Activated CD4-positive, alpha-beta T cell treated with anti-CD3 and anti-CD28 coated beads, Interleukin-2, amount 50 U/mL, for 4 hours (primary cell): ENCODE results near the gene NKX3-2.

Source experiments
- DNase-seq, 2 experiments: peaks; one replicate each; pipeline ENCODE4 v3.0.0-alpha.2; 2020

Gene NKX3-2

DNA sequence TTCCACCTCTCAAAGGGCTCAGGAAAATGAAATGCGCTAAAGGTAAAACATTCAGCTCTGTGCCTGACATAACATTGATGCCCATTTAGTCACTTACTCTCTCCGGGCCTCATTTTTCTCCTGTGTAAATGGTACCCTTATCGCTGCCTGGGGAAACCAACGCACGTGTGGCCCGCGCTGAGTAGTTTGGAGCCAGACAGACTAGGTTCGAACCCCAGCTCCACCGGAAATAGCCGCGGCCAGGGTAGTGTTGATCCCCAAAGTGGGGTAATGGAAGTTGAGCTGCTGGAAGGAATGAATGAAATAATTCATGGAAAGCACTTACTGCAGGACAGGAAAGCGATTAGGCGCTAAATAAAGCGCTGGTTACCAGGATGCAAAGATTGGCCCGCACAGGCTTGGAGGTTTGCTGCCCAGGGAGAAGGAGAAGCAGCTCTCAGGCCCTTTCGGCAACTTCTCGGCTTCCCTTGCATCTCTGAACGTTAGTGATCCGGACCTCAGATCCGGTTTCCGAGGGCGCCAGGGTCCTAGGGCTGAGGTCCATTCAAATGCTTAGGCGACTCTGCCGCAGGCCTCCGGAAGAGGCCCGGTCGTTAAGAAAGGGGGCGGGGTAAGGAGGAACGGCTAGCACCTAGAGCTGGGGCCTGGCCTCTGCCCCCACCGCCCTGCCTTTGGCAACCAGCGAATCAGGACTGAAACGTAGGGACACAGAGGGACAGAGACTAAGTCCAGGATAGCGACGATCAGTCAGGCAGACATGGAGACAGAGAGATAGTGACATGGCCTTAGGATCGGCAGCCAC lies 13.3 kb downstream of the NKX3-2 start:
- no peak for DNase-seq

- DNase-seq, result no peak
These were observed 15.0 kb downstream of the NKX3-2 start for GRCh38 chr4:13529128-13529919.

DNA sequence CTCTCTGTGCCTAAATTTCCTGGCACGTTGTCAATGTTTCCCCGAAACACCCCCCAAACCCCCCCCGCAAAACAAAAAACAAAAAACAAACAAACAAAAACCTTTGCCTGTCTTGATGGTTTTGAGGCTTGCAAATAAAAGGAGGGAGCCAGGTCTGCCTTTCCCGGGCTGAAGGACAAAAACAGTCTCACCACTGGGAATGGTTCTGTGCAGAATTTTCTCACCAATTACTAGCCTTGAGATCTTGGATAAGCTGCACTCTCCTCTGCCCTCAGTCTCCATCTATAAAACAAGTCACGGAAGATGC lies 15.5 kb downstream of the NKX3-2 start:
- DNase-seq, result no peak

DNA sequence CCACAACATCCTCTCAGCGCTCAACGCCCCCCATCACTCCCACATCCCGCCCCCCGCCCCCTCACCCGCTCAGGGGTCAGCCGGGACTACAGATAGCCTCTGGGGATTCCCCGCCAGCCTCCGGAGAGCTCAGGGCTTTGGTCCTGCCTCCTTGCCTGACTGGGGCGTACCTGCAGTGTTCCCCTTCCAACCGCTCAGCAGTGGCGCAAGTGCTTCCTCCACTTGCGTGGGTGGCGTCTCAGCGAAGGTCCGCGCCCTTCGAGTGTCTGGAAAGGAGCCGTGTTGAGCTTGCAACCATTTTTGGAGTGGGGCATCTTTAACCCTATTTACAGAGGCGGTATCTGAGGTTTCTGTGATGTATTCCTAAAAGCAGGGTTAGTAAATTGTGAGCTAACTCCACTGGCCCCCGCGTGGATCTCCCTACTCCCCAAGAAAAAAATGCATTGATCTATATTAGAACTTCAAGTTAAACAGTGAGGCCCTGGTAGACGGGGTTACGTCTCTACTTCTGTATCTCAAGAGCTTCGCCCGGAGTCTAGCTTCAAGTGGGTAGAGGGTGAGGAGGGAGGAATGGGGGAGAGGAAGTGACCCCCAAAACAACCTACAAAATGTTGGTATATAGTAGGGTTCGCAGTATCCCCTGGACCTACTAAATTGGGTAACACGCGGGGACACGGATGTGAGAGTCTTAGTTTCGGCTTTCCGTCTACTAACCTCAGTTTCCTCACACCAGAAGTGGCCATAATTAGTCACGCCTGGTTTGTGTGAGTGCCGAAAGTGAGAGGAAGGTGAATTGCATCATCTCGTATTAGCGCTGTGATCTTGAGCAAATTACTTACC lies 16.1 kb downstream of the NKX3-2 start:
- no peak for DNase-seq

- DNase-seq, result no peak
These were observed 16.9 kb downstream of the NKX3-2 start for GRCh38 chr4:13527192-13527980.

DNA sequence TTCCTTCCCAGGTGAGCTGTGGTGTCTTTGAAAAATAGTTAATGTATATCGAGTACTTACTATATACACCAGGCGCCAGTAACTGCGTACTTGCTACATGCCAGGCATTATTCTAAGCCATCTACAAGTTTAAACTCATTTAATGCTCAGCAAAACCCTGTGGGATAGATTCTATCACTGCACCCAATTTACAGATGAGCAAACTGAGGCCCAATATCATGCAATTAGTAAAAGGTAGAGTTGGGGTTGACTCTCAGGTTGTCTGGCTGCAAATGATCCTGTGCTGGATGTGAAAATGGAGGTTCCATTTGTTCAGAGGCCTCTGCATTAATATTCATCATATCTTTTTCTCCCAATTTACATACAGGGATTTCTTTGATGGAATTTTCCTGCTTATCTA lies 17.6 kb downstream of the NKX3-2 start:
- no peak for DNase-seq

GRCh38 chr4:13525606-13526281 lies 18.6 kb downstream of the NKX3-2 start:
- no peak for DNase-seq

DNA sequence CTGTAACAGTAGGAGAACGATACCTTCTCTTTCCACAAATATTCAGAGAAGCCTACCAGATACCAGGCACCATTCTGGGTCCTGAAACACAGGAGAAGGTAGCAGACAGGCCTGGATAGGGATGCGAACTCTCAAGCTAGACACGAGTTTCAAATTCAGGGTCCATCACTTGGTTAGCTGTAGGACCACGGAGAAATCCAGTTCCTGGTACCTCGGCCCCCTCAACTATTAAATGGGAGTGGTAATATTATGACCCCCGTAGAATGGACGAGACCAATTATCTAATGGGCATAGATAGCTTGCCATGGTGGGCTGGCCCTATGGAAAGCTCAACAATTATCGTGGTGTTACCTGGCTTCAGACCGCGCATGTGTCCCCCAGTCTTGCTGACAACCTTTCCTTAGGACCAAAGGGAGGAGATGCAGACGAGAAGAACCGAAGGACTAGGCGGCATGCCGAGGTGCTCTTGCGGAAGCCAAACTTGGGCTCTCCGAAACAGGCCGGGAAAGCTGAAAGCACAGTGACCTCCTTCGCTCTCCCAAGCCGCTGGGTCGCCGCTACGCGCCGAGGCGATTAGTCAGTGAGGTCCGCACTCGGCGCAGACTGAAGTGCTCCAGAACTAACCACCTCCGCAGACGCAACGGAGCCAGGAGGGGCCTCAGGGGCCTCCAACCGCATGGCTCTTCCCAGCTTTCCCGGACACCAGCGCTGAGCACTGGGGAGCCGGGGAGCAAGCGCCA lies 19.6 kb downstream of the NKX3-2 start:
- no peak for DNase-seq

DNA sequence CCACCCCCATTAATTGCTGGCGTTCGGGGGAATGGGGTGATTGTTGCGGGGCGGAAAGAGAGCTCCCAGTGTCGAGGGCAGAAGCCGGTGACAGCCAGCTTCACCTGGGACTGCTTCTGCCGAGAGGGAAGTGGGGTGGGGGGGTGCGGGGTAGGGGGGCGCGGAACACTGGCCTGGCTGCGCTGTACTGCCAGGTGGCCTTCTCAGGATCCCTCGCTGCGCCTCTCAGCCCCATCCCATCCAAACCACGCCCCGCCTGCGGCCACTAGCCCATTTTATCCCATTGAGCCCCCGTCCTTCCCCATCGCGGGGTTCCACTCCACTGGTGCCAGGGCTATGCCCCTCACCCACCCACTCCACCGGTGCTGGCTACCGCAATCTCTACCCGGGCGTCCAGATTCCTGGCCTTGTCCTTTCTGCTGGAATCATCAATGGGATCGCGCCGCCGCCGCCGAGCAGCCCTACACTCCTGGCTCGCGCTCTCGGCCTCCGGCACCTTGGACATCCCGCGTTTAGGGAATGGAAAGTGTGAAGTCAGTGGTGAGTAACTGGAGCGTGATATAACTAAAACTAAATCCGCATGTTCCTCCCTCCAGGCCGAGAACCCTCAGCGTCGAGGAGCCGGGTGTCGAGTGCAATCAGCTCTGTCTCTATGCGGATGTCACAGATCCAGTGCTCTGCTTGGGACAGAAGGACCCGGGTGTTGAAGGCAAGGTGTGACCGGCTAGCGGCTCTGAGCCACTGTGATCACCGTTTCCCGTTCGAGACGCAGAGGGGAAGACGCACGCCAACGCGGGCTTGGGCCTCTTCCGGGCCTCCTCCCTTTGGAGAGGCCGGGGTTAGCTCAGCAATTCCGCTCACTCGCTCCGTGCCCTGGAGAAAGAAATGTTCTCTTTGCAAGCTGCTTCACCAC lies 20.5 kb downstream of the NKX3-2 start:
- no peak for DNase-seq

- DNase-seq, result no peak
These were observed 21.2 kb downstream of the NKX3-2 start for GRCh38 chr4:13523105-13523477.

GRCh38 chr4:13522282-13523104 lies 21.8 kb downstream of the NKX3-2 start:
- no peak for DNase-seq

GRCh38 chr4:13521047-13521446 lies 23.3 kb downstream of the NKX3-2 start:
- DNase-seq, result no peak

GRCh38 chr4:13516315-13516860 lies 27.9 kb downstream of the NKX3-2 start:
- no peak for DNase-seq

GRCh38 chr4:13515268-13515667 lies 29.0 kb downstream of the NKX3-2 start:
- no peak for DNase-seq

DNA sequence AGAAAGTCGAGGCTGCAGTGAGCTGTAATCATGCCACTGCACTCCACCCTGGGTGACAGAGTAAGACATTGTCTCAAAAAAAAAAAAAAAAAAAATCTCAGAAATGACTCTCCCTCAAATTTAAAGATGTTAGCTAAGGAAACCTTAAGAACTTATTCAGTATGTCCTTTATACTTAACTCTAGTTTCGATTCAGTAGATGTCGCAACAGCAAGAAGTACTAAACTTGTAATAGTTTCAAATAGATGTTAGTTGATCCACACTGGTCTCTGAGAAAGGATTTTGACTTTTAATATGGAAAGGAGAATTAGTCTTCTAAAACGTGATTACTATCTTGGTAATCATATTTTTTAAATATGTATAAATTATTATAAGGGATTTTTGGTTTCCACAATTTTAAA lies 29.6 kb downstream of the NKX3-2 start:
- DNase-seq, result no peak

GRCh38 chr4:13511101-13511500 lies 33.2 kb downstream of the NKX3-2 start:
- DNase-seq, result no peak

DNA sequence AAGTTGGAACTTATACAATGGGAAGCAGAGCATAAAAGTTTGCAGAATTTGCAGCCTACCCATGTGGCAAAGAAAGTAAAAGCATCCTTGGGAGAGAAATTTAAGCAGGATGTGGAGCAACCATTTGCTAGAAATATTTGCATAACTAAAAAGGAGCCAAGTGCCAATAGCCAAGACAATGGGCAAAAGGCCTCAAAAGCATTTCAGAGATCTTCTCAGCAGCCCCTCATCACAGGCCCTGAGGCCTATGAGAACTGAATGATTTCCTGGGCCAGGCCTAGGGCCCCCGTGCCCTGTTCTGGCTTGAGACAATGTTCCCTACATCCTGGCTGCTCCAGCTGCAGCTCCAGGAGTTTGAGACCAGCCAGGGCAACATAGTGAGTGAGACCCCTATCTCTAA lies 34.9 kb downstream of the NKX3-2 start:
- DNase-seq, result no peak

- DNase-seq, result no peak
These were observed 39.9 kb downstream of the NKX3-2 start for GRCh38 chr4:13504374-13504773.

- no peak for DNase-seq
These were observed 45.8 kb downstream of the NKX3-2 start for GRCh38 chr4:13498469-13498868.
